HG03066 (cell line): ENCODE measurements around the gene NOP16.
A peak's percentile ranks its signal among the peaks of the same experiment; 100 is the strongest.

Experiments used
- ATAC-seq: cut with Tn5 transposase; IDR thresholded peaks from one replicate; pipeline ENCODE4 v1.9.1; 2021; ENCODE audit warnings: low read depth; ENCODE audit not compliant: unreplicated experiment

Gene NOP16, protein sequence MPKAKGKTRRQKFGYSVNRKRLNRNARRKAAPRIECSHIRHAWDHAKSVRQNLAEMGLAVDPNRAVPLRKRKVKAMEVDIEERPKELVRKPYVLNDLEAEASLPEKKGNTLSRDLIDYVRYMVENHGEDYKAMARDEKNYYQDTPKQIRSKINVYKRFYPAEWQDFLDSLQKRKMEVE

DNA sequence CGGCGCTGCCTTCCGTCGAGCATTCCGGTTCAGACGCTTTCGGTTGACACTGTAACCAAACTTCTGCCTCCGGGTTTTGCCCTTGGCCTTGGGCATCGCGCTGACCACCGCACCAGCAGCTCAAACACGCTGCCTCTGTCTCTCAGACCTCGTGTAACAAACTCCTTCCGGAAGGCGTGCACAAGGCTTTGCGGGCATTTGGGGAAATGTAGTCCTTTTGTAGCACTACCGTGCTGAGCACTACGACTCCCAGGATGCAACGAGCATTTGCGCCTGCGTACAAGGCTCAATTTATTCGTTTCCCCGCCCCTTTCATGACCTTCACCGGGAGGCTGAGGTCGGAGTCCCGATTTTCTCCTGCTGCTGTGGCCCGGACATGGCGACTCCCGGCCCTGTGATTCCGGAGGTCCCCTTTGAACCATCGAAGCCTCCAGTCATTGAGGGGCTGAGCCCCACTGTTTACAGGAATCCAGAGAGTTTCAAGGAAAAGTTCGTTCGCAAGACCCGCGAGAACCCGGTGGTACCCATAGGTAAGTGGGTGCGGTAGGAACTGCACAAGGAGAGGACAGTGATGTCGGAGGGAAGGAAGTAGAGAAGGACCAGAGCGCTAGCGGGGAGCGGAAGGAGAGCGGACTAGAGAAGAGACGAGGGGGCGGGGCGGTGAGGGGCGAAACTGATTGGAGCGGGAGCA, at the start of gene NOP16, which contains the start of gene HIGD2A:
Gene NOP16, minus strand, starts transcription at position 155 of the 691 bp plus-strand sequence. Its CDS starts 59 bp downstream, at position 96.
Gene HIGD2A, plus strand, starts transcription at position 308 of the 691 bp plus-strand sequence. Its CDS starts 69 bp downstream, at position 377.
- ATAC-seq: peak; percentile 88

DNA sequence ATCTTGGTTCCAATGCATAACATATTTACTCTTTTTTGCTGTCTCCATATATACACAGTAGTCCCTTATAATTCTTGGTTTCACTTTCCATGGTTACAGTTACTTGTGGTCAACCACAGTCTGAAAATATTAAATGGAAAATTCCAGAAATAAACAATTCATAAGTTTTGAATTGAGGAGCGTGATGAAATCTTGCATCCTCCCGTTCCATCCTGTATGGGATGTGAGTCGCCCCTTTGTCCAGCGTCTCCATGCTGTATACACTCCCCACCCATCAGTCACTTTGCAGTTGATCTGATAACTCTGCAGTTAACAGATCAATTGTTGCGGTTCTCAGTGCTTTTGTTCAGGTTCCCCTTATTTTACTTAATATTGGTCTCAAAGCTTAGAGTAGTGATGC, 48.3 kb upstream of the NOP16 start:
- ATAC-seq: no peak

DNA sequence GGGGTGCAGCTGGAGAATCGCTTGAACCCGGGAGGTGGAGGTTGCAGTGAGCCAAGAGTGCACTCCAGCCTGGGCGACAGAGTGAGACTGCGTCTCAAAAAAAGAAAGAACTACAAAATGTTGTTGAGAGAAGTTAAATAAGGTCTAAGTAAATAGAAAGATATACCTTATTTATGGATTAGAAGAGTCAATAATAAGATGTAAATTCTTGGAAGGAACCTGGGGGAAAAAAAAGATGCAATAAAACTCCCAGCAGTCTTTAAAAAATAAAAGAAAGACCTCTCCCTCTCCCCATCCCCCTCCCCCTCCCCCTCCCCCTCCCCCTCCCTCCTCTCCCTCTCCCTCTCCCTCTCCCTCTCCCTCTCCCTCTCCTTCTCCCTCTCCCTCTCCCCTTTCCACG, 44.3 kb upstream of the NOP16 start:
- no peak for ATAC-seq

DNA sequence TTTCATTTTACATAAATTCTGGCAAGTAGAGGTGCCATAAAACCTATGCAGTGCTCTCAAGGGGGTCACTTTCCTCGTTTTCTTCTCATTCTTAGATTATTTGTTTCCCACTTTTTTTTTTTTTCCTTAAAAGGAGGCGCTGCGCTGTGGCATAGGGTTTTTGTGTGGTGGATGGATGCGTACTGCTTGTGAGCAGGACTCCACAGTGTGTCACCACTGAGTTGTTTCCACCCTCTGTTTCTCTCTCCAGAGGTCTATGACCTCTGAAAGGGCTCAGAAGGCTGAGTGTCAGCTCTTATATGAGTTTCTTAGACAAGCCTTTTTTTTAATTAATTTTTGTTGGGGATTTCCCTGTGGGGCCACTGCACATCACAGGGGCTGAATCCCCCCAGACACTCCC, 41.6 kb upstream of the NOP16 start:
- ATAC-seq: no peak

DNA sequence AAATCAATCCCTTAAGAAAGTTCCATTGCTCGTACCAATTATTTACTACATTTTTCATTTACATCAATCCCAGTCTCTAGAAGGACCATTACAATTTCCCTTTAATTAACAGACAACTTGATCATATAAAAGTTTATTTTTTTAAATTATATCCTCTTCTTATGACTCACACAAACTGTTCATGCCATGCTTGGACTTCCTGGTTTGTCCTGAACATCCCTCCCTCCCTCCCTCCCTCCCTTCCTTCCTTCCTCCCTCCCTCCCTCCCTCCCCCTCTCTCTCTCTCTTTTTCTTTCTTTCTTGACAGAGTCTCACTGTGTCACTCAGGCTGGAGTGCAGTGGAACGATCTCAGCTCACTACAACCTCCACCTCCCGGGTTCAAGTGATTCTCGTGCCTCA, 39.6 kb upstream of the NOP16 start:
- no peak for ATAC-seq

DNA sequence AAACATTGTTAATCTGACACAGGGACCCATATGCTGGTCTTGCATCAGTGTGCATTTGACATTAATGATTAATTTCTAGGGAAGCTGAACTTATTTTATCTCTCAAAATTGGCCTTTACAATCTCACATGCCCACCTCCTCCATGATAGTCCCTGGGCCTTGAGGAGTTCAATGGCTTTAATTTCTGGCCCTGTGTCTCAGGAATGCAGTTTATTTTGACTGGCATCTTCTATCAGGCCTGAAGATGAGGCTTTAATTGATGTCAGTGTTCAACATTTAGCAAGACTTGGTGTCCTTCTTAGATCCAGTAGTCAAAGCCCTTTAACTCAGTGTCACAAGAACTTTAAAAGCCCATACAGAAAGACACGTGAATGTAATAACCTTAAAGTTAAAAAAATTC, 38.5 kb upstream of the NOP16 start:
- ATAC-seq: no peak

DNA sequence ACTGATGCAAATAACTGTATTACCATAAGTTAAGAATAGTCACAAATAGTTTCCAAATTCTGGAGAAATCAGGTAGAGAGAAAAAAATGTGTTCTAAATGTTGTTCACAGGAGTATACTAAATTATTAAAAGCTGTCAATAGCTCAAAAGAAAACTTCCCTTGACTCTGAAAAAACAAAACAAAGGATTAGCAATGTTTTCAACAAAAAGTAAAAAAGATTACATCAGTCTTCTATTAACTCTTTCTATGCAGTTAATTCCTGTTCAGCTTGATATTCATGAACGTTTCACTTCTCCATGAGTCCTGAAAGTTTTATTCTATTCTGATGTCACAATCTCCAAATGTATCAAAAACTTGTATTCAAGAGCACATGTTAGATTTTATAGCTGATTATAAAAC, 37.4 kb upstream of the NOP16 start:
- no peak for ATAC-seq

DNA sequence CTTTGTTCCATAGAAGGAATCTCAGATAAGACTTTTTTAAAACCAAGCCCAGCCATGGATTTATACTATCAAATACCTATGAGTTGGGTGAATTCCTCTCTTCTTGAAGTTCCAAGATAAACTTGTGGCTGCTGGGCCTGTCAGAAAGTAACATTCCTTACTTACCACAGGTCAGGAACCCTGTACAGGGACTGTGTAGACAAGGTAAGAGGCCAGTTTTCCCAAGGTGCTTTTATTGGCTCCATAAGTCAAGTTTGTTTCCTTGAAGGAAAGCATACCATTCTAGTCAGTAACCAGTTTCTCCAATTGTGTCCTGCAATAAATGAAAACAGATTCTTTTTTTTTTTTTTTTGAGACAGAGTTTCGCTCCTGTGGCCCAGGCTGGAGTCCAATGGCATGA, 36.7 kb upstream of the NOP16 start:
- ATAC-seq: no peak

DNA sequence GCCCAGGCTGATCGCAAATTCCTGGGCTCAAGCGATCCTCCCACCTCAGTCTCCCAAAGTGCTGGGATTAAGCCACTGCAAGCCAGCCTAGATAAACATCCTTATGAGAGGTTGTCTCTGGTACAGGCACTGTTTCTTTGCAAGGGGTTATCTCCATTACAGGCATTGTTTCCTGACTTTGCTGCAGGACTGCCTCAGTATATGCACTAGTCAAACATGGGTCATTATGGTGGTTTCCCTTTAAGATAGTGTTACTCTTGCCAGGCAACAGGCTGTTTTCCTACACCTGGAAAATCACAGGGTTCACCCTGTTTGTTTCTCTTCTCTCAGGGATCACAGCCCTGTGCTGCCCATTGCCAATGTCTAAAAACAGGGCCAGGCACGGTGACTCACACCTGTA, 35.8 kb upstream of the NOP16 start:
- ATAC-seq: no peak

DNA sequence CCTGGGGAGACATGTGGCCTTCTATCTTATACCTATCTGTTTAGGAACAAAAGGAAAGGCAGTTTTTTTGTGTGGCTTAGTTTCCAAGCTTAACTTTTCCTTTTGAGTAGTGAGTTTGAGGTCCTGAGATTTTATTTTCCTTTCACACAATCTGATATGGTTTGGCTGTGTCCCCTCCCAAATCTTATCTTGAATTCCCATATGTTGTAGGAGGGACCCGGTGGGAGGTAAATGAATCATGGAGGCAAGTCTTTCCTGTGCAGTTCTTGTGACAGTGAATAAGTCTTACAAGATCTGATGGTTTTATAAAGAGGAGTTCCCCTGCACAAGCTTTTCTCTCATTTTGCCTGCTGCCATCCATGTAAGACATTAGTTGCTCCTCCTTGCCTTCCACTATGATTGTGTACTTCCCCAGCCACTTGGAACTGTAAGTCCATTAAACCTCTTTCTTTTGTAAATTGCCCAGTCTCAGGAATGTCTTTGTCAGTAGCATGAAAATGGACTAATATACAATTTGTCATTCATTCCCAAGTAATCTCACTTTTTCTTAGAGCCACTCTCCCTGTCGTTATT, 32.7 kb upstream of the NOP16 start:
- ATAC-seq: no peak

DNA sequence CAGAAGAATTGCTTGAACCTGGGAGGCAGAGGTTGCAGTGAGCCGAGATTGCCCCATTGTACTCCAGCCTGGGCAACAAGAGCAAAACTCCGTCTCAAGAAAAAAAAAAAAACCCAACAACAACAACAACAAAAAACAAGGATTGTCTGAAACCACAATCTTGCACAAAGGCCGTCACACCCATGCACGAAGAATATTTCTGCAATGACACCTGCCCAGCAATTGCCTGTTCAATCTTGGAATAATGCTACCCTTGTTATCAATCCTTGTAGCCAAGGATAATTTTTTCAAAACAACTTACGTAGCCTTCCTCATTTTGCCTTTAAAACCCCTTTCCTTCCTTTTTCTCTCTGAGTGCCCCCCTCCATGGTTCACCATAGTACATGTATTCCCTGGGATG, 31.7 kb upstream of the NOP16 start:
- no peak for ATAC-seq

DNA sequence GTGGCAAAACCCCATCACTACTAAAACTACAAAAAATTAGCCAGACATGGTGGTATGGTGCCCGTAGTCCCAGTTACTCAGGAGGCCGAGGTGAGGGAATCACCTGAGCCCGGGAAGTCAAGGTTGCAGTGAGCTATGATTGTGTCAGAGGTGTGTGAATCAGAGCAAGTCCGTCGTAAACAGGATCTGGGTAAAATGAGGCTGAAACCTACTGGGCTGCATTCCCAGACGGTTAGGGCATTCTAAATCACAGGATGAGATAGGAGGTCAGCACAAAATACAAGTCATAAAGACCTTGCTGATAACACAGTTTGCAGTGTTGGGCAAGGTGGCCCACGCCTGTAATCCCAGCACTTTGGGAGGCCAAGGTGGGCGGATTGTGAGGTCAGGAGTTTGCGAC, 29.9 kb upstream of the NOP16 start:
- ATAC-seq: no peak

DNA sequence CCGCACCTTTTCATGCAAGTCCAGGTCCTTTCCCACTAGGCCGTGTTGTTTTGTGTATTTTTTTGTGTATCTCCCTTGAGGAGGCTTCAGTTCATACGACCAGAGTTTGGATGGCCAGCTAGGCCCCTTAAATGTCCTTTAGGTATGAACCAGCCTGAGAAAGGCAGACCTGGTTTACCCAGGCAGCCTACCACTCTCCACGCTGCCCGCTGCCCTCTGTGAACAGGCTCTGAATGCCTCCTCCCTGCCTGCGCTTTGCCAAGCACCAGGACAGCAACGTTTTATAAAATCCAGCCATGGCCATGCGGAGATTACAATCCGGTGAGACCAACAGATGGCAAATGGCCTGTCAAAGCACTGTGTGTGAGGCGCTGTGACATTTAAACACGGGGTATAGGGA, 28.6 kb upstream of the NOP16 start:
- no peak for ATAC-seq

DNA sequence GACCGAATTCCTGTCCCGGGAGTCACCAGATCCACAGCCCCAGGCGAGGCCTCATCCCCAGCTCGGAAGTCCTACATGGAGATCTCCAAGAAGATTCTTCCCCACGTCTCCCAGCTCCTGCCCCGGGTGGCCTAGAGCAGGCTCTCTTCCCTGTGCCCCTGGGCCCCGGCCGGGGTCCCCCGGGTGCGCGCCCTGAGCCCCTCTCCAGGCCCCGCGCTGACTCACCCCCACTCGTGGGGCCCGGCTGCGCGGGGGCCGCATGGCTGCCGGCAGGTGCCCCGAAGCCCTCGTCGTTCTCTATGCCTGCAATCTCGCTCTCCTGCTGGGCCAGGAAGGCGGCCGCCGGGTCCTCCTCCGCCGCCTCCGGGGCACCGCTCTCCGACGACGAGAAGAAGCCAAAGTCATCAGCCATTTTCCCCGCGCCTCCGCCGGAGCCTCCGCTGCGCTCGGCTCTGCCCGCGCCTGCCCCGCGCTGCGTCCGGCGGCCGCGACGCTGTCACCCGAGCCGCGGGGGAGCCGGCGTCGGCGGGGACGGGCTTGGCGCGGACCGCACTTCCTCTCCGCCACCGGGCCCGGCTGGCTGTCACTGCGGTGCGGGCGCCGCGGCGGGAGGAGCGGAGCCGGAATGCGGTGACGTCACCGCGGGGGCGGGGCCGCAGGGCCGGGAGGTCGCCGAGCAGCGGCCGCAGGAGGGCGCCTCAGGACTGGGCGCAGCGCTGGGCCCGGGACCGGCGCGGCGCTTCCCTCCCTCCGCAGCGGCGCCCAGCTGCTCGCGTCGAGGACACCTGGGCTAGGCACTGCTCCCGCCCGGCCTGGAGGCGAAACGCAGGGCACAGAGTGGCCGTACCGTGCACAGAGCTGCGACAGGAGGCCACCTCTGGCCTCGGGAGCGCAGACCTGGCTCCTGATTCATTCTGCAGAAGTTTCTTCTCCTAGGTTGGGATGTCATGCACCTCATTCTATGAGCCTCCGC, 27.8 kb upstream of the NOP16 start, which contains the start of gene CLTB:
Gene CLTB, minus strand, starts transcription at position 588 of the 973 bp plus-strand sequence. Its CDS starts 176 bp downstream, at position 412.
- ATAC-seq: peak; percentile 91

DNA sequence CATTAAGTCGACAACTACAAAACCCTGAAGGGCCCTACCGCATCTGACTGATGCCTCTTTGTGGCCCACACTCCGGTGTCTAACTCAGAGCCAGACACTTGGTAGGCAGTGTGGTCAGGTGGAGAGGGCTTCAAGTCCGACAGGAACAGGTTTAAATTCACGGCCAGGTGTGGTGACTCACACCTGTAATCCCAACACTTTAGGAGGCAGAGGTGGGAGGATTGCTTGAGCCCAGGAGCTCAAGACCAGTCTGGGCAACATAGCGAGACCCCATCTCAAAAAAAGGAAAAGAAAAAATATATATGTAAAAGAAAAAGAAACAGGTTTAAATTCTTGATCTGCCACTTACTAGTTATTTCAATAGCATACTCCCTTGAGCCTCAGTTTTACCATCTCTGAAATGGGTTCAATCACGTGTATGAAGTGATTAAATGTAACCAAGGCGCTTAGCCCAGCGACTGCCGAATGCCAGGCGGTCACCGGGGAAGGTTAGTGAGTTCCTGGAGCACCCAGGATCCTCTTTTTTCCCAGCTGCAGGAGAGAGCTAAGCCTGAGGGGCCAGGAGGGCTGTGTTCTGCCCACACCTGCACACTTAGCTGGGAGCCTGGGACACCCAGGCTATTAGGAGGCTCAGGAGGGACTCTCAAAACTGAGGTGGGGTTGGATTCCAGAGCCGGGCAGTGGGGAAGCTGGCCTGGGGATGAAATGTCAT, 27.0 kb upstream of the NOP16 start:
- ATAC-seq: no peak

DNA sequence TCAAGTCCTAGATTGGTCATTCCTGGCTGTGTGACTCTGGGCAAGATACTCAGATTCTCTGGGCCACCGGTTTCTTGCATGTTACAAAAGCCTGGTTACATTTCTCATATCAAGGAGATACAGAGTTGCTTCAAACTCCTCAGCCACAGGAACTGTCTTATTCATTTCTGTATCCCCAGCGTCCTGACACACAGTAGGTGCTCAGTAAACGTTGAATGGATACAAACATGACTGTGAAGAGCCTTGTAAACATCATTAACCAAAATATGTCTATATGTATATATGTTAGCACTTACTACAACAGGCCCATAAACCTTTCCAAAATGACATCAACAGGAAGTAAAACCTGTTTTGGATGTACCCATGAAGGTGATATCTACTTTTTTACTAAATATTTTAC, 26.3 kb upstream of the NOP16 start:
- ATAC-seq: no peak

DNA sequence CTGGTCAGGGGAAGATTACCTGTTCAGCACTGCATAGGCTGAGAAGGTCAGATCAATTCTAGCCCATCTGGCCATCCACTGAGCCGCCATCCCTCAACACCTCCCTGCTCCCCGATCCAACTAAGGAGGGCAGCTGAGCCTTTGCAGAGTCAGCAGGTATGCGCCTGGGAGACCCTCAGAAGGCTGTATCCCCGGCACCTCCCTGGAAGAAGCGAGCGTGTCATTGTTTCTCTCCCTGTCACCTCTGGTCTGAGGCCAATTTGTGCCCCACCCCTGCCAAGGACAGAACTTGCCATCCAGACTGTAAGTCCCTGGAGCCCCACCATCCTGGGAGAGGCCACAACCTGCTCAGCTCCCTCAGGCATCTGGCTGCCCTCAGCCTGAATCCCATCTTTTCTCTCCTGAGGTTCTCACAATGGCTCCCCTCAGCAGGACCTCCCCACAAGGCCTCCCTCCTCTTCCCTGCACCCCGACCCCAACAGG, 25.4 kb upstream of the NOP16 start:
- no peak for ATAC-seq

DNA sequence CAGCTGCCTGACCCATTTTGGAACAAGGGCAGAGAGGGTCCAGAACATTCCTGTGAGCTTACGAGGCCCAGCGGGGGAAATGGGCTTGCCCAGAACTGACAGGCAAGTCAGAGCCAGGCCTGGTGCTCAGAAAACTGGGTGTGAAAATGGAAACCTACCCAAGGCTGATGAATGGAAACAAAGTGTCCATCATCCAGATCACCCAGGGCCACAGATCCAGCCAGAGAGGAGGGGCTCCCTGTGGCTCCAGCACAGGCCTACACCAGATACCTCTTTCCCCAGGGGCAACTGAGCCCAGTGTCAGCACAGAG, 24.8 kb upstream of the NOP16 start:
- ATAC-seq: no peak

DNA sequence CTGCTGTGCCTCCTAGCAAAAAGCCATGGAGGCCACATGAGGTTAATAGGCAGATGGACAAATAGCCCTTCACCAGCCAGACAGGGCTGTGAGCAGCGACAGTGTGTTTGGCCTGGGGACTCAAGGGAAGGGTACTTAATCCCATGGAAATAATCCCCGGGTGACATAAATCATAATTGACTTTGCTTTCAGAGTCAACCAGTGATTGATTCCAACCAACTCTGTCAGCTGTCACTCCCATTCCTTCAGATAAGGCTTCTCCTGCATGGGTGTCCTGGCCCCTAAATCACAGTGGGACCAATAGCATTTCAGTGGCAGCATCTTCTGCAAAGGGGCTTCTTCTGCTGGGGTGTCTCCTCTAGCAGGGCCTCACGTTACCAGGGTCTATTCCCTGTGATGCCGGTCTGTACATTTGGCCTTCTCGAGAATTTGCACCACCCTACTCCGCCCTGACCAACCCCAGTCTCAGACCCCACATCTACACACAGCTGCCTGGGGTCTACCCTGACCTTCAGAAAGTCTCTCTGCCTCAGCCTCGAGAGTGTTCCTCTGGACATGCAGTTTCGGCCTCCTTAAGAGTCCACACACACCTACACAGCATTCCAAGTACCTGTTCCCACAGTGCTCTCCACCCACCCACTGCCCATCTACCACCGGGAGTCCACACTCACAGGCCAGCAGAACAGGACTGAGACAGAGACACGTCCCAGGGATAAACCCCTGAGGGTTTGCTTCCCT, 24.3 kb upstream of the NOP16 start:
- no peak for ATAC-seq
